Measurements from ENCODE around the gene SGO2. TPM values are rescaled to one million over a fixed set of nuclear protein-coding genes. Genes with fewer than 3 reads are reported as not detected.

SGO2 gene
- total and polyA plus RNA-seq, 2 of the 13 experiments (the other 11 are each of a cell fraction or from before 2014, with no cell fraction given), result 5.1 to 16.2 TPM

- TF ChIP-seq ZNF7 (CRISPR knock-in tag; IDR thresholded peaks at IDR 0.05) (no peak), ZNF17 (CRISPR knock-in tag; IDR thresholded peaks at IDR 0.05) (no peak), SAFB2 (CRISPR knock-in tag; IDR thresholded peaks at IDR 0.05; ENCODE audit: borderline replicate concordance, low read depth) (peak; percentile 76; the same call in 1 of the 2 replicates), NFE2L1 (CRISPR knock-in tag; IDR thresholded peaks at IDR 0.05; ENCODE audit: borderline replicate concordance) (no peak), ZNF570 (CRISPR knock-in tag; IDR thresholded peaks at IDR 0.05; ENCODE audit: borderline replicate concordance) (peak; percentile 35; the same call in 1 of the 2 replicates), HNF4A (CRISPR knock-in tag; IDR thresholded peaks at IDR 0.05) (peak; percentile 76), TBX2 (CRISPR knock-in tag; IDR thresholded peaks at IDR 0.05; ENCODE audit: borderline replicate concordance) (peak; percentile 74), PRMT3 (CRISPR knock-in tag; IDR thresholded peaks at IDR 0.05; ENCODE audit: borderline replicate concordance, low read depth) (no peak), ZNF234 (CRISPR knock-in tag; conservative IDR thresholded peaks at IDR 0.05) (no peak), ZNF674 (CRISPR knock-in tag; IDR thresholded peaks at IDR 0.05; ENCODE audit: low read depth) (no peak), NAIF1 (CRISPR knock-in tag; IDR thresholded peaks at IDR 0.05; ENCODE audit: borderline replicate concordance) (peak; percentile 78; the same call in 1 of the 2 replicates), ZNF143 (CRISPR knock-in tag; IDR thresholded peaks at IDR 0.05) (peak; percentile 17; the same call in 1 of the 2 replicates), YEATS2 (CRISPR knock-in tag; IDR thresholded peaks at IDR 0.05; ENCODE audit: borderline replicate concordance) (0 out of 2 replicates have a peak, but pooled peaks have one; percentile 16), ZNF580 (CRISPR knock-in tag; IDR thresholded peaks at IDR 0.05; ENCODE audit: borderline replicate concordance, low read depth) (peak; percentile 52; the same call in 1 of the 2 replicates), ETV5 (CRISPR knock-in tag; IDR thresholded peaks at IDR 0.05; ENCODE audit: borderline replicate concordance) (peak; percentile 87), FOXP1 (IDR thresholded peaks at IDR 0.05) (no peak), FOXP1 (CRISPR knock-in tag; IDR thresholded peaks at IDR 0.05) (peak; percentile 16; the same call in 1 of the 2 replicates), HOXA7 (CRISPR knock-in tag; IDR thresholded peaks at IDR 0.05) (no peak), ZSCAN25 (CRISPR knock-in tag; IDR thresholded peaks at IDR 0.05) (no peak), U2AF2 (IDR thresholded peaks at IDR 0.05; ENCODE audit: low read depth, low read length) (no peak), MTF1 (CRISPR knock-in tag; IDR thresholded peaks at IDR 0.05) (no peak), MEIS1 (CRISPR knock-in tag; IDR thresholded peaks at IDR 0.05; ENCODE audit: borderline replicate concordance) (peak; percentile 56)
- TF ChIP-seq, protein P1, sequence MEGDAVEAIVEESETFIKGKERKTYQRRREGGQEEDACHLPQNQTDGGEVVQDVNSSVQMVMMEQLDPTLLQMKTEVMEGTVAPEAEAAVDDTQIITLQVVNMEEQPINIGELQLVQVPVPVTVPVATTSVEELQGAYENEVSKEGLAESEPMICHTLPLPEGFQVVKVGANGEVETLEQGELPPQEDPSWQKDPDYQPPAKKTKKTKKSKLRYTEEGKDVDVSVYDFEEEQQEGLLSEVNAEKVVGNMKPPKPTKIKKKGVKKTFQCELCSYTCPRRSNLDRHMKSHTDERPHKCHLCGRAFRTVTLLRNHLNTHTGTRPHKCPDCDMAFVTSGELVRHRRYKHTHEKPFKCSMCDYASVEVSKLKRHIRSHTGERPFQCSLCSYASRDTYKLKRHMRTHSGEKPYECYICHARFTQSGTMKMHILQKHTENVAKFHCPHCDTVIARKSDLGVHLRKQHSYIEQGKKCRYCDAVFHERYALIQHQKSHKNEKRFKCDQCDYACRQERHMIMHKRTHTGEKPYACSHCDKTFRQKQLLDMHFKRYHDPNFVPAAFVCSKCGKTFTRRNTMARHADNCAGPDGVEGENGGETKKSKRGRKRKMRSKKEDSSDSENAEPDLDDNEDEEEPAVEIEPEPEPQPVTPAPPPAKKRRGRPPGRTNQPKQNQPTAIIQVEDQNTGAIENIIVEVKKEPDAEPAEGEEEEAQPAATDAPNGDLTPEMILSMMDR (CRISPR knock-in tag; IDR thresholded peaks at IDR 0.05), result peak; percentile 71
- TF ChIP-seq, protein P2, sequence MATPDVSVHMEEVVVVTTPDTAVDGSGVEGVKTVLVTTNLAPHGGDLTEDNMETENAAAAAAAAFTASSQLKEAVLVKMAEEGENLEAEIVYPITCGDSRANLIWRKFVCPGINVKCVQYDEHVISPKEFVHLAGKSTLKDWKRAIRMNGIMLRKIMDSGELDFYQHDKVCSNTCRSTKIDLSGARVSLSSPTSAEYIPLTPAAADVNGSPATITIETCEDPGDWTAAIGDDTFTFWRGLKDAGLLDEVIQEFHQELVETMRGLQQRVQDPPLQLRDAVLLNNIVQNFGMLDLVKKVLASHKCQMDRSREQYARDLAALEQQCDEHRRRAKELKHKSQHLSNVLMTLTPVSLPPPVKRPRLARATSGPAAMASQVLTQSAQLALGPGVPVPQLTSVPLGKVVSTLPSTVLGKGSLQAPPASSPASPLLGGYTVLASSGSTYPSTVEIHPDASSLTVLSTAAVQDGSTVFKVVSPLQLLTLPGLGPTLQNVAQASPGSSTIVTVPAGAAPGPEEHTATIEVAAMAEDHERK (CRISPR knock-in tag; IDR thresholded peaks at IDR 0.05; ENCODE audit: low read depth), result peak; percentile 35; the same call in 1 of the 2 replicates
These were observed 60.0 kb downstream of the SGO2 start, which contains the start of gene AOX1 (continued) for GRCh38 chr2:200585730-200586643.

All from HepG2 (cell line).